GM10248 (cell line): ENCODE data around the gene XPNPEP1.
A peak's percentile ranks its signal among the peaks of the same experiment; 100 is the strongest.

ENCODE experiments used
- CTCF ChIA-PET: fragments of 300-600 bp; sonication (Branson Sonifier 250); formaldehyde crosslinking; extraction: SDS; loops from one replicate; lab custom pipeline; 2021; ENCODE audit warnings: antibody characterized with exemption; lab: Yijun Ruan, JAX
- POLR2A ChIA-PET: fragments of 350-650 bp; sonication (Branson Sonifier 250); formaldehyde crosslinking; extraction: SDS; loops from one replicate; lab custom pipeline; 2020; ENCODE audit warnings: antibody characterized with exemption; lab: Yijun Ruan, JAX
- DNase-seq: peaks from one replicate; pipeline ENCODE4 v3.0.0; 2012; ENCODE audit errors: extremely low spot score
- TF ChIP-seq, protein P1 (sequence below): IDR thresholded peaks from 2 replicates; pipeline ENCODE4 v1.5.1; 2012; ENCODE audit warnings: mild to moderate bottlenecking, low read depth; ENCODE audit errors: extremely low read depth, missing control alignments, control extremely low read depth

Gene XPNPEP1

DNA sequence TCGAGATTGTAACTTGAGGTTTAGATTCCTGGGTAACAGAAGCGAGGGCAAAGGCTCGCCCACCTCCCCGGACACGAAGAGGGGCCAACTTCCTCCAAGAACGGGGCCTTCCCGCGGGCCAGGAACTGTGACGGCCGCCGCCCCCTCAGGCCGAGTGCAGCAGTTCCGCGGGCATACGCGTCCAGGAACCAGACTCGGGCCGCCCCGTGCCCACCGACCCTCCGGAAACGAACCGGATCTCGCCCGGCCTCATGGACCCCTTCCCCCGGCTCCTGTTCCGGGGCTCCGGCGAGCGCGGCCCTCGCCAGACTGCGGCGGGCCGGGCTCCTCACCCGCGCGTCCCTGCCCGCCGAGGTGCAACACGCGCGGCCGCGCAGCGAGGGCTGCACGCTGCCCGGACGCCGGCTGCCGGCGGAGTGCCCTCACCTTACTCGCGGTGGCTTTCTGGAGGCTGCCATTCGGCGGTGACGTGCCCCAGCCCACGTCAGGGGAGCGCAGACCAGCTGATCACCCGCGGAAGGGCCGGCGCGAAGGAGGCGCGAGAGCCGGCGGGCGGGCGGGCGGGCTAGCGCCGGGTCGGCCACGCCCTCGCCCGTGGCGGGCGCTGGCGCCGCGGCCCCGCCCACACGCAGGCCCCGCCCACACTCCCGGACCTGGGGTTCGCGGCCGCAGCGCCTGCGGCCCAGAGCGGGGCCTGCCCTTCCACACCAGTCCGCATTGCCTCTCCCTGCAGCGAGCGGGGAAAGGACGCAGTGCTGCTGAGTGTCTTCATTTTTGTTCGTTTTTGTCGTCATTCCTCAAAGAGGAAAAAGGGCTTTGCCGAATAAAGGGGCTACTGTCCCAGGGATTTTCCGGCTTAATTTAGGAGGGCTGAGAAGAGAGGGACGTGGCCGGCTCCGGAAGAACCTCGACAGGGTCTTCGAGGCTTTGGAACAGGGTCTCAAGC, at the start of gene XPNPEP1:
TSS of gene XPNPEP1 (minus strand) at position 536 of the 946 bp plus-strand sequence. CDS start at position 458, 78 bp downstream.
- ChIA-PET CTCF (interaction anchor here (0.7 to 1.2 kb wide), 4 partner anchors 11 to 39 kb away, joined by 3 to 5 read pairs (median 4); no protein-coding TSS in a partner anchor), POLR2A (interaction anchor here (0.5 kb wide), 1 partner anchor 287 kb away, joined by 5 read pairs; no protein-coding TSS in a partner anchor)
- TF ChIP-seq, protein P1, sequence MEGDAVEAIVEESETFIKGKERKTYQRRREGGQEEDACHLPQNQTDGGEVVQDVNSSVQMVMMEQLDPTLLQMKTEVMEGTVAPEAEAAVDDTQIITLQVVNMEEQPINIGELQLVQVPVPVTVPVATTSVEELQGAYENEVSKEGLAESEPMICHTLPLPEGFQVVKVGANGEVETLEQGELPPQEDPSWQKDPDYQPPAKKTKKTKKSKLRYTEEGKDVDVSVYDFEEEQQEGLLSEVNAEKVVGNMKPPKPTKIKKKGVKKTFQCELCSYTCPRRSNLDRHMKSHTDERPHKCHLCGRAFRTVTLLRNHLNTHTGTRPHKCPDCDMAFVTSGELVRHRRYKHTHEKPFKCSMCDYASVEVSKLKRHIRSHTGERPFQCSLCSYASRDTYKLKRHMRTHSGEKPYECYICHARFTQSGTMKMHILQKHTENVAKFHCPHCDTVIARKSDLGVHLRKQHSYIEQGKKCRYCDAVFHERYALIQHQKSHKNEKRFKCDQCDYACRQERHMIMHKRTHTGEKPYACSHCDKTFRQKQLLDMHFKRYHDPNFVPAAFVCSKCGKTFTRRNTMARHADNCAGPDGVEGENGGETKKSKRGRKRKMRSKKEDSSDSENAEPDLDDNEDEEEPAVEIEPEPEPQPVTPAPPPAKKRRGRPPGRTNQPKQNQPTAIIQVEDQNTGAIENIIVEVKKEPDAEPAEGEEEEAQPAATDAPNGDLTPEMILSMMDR = no peak
- peak; percentile 97 for DNase-seq

DNA sequence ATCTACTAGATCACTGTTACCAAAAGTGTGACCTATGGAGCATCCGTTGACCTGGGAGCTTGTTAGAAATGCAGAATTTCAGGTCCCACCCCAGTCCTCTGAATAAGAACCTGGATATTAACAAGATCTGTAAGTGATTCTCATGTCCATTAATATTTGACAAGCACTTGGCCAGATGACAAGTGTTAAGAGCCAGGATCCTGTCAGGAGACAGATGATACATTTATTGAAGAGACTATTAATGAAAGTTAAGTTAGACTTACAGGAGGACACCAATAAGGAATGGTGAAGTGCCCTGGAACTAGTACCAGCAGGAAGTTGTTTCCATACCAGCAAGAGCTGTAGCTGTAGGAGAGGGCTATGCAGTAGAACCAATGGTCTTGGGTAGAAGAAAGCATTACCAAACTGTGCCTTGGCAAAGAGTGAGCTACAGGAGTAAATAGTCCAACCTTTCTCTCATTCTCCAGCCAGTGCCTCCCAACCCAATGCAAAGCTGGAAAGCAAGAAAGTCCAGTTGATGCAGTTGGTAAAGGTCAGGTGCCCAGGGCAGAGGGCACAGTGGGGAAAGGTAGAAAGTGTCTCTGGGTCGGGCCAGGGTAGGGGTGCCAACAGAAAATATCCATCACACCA, 49.2 kb upstream of the XPNPEP1 start:
- POLR2A ChIA-PET = no interaction called here
- TF ChIP-seq, protein P1 = no peak
- CTCF ChIA-PET = interaction anchor here (1.0 kb wide), 2 partner anchors 10 to 16 kb away, joined by 3 to 4 read pairs; no protein-coding TSS in a partner anchor
- DNase-seq = no peak

DNA sequence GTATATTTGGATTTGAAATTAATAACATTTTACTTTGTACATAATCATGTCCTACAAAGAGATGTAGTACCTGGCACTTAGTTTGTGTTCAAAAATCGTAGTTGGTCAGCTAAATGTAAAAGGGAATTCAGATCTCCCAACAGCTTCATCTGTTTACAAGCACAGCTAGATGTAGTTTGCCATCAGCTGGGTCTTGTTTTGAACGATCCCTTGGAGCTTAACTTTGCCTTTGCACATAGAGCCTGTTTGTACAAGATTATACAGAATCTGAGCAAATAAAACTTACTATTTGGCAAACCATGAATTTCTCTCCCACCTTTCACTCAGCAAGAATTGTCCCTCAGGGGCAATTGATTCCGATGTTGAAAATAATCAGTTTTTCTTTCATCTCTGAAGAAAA, 48.3 kb upstream of the XPNPEP1 start:
- DNase-seq = no peak
- TF ChIP-seq, protein P1 = no peak
- POLR2A ChIA-PET = no interaction called here
- CTCF ChIA-PET = interaction anchor here (1.0 kb wide), 1 partner anchor 15 kb away, joined by 3 read pairs; no protein-coding TSS in a partner anchor

DNA sequence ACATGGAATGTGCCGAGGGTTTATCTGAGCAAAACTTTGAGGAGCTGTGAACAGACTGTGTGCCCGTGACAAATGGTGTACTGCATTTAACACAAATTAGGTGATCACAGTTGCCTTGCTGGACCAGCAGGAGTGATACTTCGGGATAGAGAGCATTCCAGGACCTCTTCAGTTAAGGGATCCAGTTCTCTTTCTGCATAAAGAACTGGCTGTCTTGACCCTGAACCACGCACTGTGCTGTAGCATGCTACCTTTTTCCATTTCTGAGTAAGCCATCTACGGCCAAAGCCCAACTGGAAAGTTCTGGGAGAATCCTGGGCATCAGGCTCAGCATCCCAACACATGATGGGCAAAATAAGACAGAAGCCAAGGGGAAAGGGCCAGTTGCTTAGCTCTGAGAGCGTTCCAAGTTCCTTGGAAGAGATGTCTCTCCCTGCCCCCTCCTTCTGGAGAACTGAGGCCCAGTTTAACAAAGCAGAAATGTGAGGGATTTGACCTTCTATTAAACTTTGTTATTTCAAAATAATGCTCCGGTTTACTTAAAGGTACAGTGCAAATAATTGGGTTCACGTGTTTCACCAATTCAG, 46.5 kb upstream of the XPNPEP1 start:
- no peak for DNase-seq
- TF ChIP-seq, protein P1 = no peak
- CTCF ChIA-PET = interaction anchor here (2.4 to 3.9 kb wide), 2 partner anchors 9 to 13 kb away, joined by 13 to 24 read pairs; no protein-coding TSS in a partner anchor
- POLR2A ChIA-PET = no interaction called here

DNA sequence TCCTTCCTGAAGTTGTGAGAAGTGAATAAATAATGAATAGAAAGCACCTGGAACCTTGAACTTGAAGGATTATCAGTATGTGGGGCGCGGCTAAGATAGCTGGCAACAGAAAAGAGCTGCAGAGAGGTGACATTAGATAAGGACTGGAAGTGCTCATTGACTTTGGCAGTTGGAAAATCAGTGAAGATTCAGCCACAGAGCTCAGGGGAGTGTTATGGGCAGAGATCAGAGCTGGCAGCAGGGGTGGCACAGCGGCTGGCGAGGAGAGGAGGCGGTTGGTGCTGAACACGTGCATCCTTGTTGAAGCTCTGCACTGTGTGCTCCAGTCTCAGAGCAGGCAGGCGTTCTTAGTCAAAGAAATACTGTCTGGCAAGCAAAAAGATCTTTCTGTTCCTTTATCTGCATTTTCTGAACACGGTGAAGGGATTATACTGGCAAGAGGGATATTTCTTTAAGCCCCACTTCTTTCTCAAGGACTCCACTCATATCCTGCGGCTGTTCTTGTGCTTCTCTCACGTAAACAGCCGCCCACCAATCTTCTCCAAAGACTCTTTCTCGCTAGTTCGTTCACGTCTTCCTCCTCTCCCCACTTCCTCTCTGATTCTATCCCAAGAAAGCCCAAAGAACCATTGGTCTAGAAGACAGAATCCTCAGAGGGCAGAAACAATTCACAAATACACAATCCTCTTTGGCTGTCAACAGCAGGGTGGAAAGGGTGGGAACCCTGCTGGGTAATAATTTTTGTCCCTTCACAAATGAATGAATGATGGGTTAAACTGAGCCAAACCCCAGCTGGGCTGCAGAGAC, 45.8 kb upstream of the XPNPEP1 start:
- no peak for DNase-seq
- POLR2A ChIA-PET = no interaction called here
- TF ChIP-seq, protein P1 = no peak
- CTCF ChIA-PET = interaction anchor here (0.7 to 3.9 kb wide), 6 partner anchors 10 to 127 kb away, joined by 3 to 24 read pairs (median 4); no protein-coding TSS in a partner anchor

GRCh38 chr10:109967739-109968088, 44.4 kb upstream of the XPNPEP1 start:
- TF ChIP-seq, protein P1 = no peak
- ChIA-PET POLR2A (no interaction called here), CTCF (interaction anchor here (1.0 to 3.9 kb wide), 6 partner anchors 8 to 129 kb away, joined by 3 to 24 read pairs (median 4); no protein-coding TSS in a partner anchor)
- no peak for DNase-seq
